OCI-LY3 (cell line): Measurements from ENCODE around the gene PCBP2.
A peak's percentile ranks its signal among the peaks of the same experiment; 100 is the strongest.
"Not testable (repeated sequence)": the region's sequence is repeated elsewhere in the genome, so short reads cannot be mapped to it uniquely, and the experiment has no call there.

Experiments used
- H2AFZ ChIP-seq: fragments of 200-600, 300-600 bp; shearing (Covaris generic); 2 replicates; pipeline ENCODE4 v1.6.0; 2014; ENCODE audit warnings: antibody characterized with exemption, low read depth, low read length
- H3K27ac ChIP-seq: fragments of 200-600, 300-600 bp; sonication (generic); 2 replicates; pipeline ENCODE4 v1.5.1; 2014; ENCODE audit warnings: mild to moderate bottlenecking, low read length, moderate library complexity, mixed read lengths
- H3K27me3 ChIP-seq: fragments of 200-600, 300-600 bp; sonication (generic); 2 replicates; pipeline ENCODE4 v1.6.1; 2014; ENCODE audit warnings: low read depth, low read length, mixed read lengths
- H3K36me3 ChIP-seq: fragments of 200-600, 300-600 bp; sonication (generic); replicated peaks from 2 replicates; pipeline ENCODE3; 2014; ENCODE audit warnings: low read depth, low read length, mixed read lengths
- H3K4me1 ChIP-seq: fragments of 300-600, 200-600 bp; sonication (generic); 2 replicates; pipeline ENCODE4 v1.6.1; 2014; ENCODE audit warnings: low read length, mixed read lengths
- H3K4me2 ChIP-seq: fragments of 200-600, 300-600 bp; sonication (generic); 2 replicates; pipeline ENCODE4 v1.6.1; 2014; ENCODE audit warnings: low read length, mixed read lengths
- H3K4me3 ChIP-seq: fragments of 300-600, 200-600 bp; sonication (generic); 2 replicates; pipeline ENCODE4 v1.5.1; 2014; ENCODE audit warnings: antibody characterized with exemption, mild to moderate bottlenecking, low read length, moderate library complexity
- H3K79me2 ChIP-seq: fragments of 300-600, 200-600 bp; shearing (Covaris generic); 2 replicates; pipeline ENCODE4 v1.6.1; 2014; ENCODE audit warnings: mild to moderate bottlenecking, low read length, mixed read lengths
- H3K9ac ChIP-seq: fragments of 300-600, 200-600 bp; shearing (Covaris generic); 2 replicates; pipeline ENCODE4 v1.6.0; 2014; ENCODE audit warnings: mild to moderate bottlenecking, low read length, moderate library complexity
- H3K9me3 ChIP-seq: fragments of 200-600, 300-600 bp; shearing (Covaris generic); 2 replicates; pipeline ENCODE4 v1.6.1; 2014; ENCODE audit warnings: low read length, mixed read lengths; ENCODE audit not compliant: insufficient read depth
- H4K20me1 ChIP-seq: fragments of 200-600, 300-600 bp; sonication (generic); 2 replicates; pipeline ENCODE4 v1.6.1; 2016; ENCODE audit warnings: low read length, mixed read lengths; ENCODE audit not compliant: insufficient read depth
- CTCF ChIP-seq: fragments of 200-600, 300-600 bp; sonication (generic); IDR thresholded peaks from 2 replicates; pipeline ENCODE4 v1.5.1; 2014; ENCODE audit warnings: antibody characterized with exemption, low read length, low read depth
- EZH2phosphoT487 ChIP-seq: fragments of 200-600 bp; shearing (Covaris generic); IDR thresholded peaks from 2 replicates; pipeline ENCODE4 v1.6.1; 2018; ENCODE audit warnings: antibody characterized with exemption, mixed run types, low read depth

PCBP2 gene

DNA sequence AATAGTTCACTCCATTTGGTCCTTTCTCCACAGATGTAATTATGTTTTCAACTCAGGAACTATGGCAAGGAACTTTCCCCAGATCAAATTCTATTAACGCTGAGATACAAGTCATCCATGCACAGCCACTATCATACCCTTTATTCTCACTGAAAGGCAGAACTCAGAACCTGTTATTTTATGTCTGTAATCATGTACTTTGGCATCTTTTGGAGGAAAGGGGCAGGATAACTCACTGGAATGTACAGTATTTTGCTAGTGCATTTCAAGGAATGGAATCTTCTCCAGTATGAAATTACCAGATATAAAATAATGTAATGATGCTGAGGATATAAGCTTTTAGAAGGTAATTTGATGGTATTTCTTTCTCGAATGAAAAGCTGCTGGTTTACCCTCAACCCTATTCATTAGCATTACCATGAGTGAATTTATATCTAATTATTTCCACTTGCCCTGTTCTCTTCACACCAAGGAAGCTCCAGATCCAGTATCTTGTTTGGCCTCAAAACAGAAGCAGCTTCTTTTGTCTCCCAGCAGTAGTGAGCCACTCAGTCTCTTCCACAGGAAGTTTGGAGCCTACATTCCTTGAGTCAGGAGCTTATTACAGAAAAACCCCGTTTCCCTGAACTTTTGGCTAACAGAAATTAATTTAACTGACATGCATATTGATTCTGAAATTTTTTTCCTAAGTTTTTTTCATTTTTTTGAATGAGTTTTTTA is 38.3 kb upstream of the PCBP2 start:
- Histone ChIP-seq H3K9me3 (no peaks in the 10 kb centered on the region), H3K4me2 (no peak overlapping the region), H3K27ac (no peak overlapping the region), H3K4me1 (peaks cover 20% of the 10 kb centered on the region), H3K9ac (no peak overlapping the region), H3K36me3 (peaks cover 27% of the 10 kb centered on the region), H4K20me1 (0 out of 2 replicates have a peak, but pooled peaks cover 3% of the 10 kb centered on the region), H3K27me3 (no peaks in the 10 kb centered on the region), H3K4me3 (no peak overlapping the region), H3K79me2 (no peaks in the 10 kb centered on the region), H2AFZ (no peak overlapping the region)
- no peak for TF ChIP-seq CTCF
- no peak for TF ChIP-seq EZH2phosphoT487

- no peak overlapping the region for H3K9ac ChIP-seq
- H4K20me1 ChIP-seq, result 0 out of 2 replicates have a peak, but pooled peaks cover 3% of the 10 kb centered on the region
- no peak overlapping the region for H3K27ac ChIP-seq
- TF ChIP-seq EZH2phosphoT487, result no peak
- no peak for TF ChIP-seq CTCF
- H3K4me1 ChIP-seq, result peaks cover 25% of the 10 kb centered on the region
- H2AFZ ChIP-seq, result no peak overlapping the region
- no peak overlapping the region for H3K4me2 ChIP-seq
- no peaks in the 10 kb centered on the region for H3K9me3 ChIP-seq
- H3K36me3 ChIP-seq, result peaks cover 21% of the 10 kb centered on the region
- no peaks in the 10 kb centered on the region for H3K79me2 ChIP-seq
- H3K4me3 ChIP-seq, result no peak overlapping the region
- H3K27me3 ChIP-seq, result 0 out of 2 replicates have a peak, but pooled peaks cover 4% of the 10 kb centered on the region
Measured at GRCh38 chr12:53414756-53415417, 37.0 kb upstream of the PCBP2 start.

- not testable (repeated sequence) for H3K4me2 ChIP-seq, H4K20me1 ChIP-seq, H3K27me3 ChIP-seq, H3K9ac ChIP-seq, H3K79me2 ChIP-seq, H2AFZ ChIP-seq, H3K4me3 ChIP-seq, H3K9me3 ChIP-seq, H3K27ac ChIP-seq
- H3K4me1 ChIP-seq, result peaks cover 25% of the 10 kb centered on the region
- H3K36me3 ChIP-seq, result peaks cover 19% of the 10 kb centered on the region
Measured at GRCh38 chr12:53415752-53416389, 36.0 kb upstream of the PCBP2 start.

GRCh38 chr12:53417291-53417816 is 34.5 kb upstream of the PCBP2 start:
- not testable (repeated sequence) for H3K79me2 ChIP-seq, H2AFZ ChIP-seq, H3K9me3 ChIP-seq, H3K36me3 ChIP-seq, H3K4me3 ChIP-seq, H3K27me3 ChIP-seq, H3K9ac ChIP-seq, H4K20me1 ChIP-seq, H3K27ac ChIP-seq
- Histone ChIP-seq H3K4me1 (peaks cover 28% of the 10 kb centered on the region), H3K4me2 (peak overlapping the region; percentile 42)
